IPS-NIHi7 (cell line): ENCODE data around the gene GABRA4.

Experiments
- DNase-seq: peaks from one replicate; pipeline ENCODE4 v3.0.0; 2012; ENCODE audit warnings: mixed read lengths; ENCODE audit errors: extremely low spot score

GABRA4 gene

DNA sequence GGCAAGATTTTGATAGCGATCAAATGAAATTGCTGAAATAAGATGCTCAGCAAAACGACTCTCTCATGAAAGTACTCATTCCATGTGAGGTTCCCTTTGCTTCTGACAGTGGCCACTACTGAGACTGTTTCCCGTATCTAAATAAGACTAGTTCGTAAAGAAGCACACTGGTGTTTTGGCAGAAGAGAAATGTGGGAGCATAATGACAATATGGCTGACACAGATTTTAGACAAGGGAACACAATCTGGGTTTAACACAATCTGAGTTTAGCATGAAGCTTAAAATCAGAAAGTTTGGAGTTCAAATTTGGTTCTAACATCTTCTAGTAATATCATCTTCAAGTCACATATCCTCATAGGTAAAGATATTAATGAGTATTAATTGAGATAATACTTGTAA lies 13.7 kb downstream of the GABRA4 start:
- no peak for DNase-seq

- DNase-seq = no peak
Observed at GRCh38 chr4:46979283-46979682, 14.1 kb downstream of the GABRA4 start.

DNA sequence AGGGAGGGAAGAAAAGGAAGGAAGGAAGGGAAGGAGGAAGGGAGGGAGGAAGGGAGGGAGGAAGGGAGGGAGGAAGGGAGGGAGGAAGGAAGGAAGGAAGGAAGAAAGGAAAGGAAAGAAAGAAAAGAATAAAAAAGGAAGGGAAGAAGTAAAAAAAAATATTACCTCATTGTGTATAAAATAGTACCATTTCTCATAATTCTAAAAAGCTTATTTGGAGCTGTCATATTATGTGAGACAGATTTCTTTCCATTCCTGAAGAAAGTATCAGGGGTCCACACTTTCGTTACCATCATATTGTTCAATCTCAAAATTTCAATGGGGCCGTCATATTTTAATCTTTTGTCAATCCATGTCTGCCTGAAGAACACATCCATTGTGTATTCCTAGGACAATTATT lies 16.1 kb downstream of the GABRA4 start:
- no peak for DNase-seq

DNA sequence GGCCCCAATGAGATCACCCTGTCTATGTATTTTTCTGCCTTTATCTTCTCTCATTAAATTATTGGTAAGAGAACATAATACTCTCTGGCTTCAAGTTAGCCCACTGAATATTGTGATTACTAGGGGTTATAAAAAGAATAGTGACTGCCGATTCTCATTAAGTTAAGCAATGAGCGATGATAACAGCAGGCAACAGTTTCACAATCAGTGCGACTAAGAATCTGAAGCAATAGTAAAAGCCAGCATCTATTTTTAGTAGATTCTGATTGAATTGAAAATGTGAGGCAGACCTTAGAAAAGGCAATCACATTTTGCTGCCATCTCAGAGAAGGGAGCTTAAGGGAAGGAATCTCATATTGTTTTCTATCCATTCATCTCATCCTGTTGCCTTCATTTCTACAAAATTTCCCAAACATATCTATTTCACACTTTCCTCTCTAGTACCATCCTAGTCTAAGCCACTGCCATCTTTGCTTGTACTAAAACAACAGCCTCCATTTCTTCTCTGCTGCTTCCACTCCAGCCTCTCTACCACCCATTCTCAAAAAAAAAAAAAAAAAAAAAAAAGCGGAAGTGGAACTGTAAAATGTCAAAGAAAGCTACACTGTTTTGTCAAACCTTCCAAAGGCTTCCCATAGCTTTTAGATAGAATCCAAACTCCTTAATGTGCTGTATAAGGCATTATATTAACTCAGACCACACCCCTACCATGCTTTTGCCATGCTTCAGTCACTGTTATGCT lies 17.4 kb downstream of the GABRA4 start:
- DNase-seq = no peak

DNA sequence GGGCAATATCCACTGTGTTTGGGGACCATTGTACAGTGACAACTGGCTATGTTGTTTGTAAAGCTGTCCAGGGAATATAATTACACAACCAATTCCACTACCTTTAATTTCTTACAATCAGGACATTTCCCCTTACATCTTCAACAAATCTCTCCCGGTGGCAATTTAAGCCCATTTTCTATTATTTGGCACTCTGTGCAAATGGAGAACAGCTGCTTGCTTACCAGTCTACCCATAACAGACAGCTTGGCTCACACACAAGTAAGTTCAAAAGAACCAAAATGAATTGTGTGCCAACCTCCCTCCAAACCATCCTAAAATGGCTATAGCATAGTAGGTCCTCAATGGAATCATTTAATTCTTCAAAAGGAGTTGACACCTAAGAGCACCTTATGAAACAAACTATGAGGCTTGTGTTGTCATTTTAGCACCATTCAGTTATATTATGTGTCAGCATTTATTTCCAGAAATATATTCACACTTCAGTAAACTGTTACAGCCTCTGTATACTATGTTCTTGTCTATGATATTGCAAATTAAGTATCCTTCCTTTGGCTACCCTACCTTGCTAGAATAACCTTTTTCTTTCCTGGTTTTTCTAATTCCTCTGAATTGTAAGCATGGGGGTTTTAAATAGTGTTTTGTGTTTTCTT lies 18.4 kb downstream of the GABRA4 start:
- DNase-seq = no peak

DNA sequence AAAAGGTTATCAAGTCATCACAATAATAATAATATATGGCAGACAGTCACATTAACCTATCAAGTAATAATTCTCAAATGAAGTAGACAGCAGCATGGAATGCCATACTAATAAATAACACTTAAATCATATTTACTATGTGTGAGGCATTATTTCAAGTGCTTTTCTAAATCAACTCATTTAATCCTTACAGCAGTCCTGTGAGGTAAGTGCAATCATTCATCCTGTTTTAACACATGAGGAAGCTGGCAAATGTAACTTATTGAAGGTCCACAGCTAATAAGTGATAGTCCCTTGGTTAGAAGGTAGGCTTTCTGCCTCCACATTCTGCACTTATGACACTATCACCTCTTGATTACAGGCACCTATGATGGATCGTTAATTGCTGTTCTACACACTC lies 24.5 kb downstream of the GABRA4 start:
- DNase-seq = no peak

DNA sequence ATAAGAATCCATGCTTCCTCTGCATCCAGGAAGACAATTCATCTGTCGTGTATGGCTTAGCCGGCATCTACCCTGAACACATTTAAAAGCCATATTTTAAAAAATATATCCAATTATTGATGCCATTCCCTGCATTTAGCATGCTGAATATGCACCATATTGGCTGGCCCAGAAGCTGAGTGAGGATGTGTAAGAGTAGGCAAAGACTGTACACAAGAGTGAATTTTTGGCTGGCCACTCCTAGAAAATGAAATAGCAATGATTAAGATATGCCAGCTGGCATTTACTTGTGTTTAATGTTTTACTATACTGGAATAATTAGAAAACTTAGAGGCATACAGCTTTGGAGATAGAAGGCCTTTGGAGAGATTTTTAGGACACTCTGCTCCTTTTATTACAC lies 25.8 kb downstream of the GABRA4 start:
- DNase-seq = no peak

- DNase-seq = no peak
Observed at GRCh38 chr4:46958742-46959488, 34.5 kb downstream of the GABRA4 start.

DNA sequence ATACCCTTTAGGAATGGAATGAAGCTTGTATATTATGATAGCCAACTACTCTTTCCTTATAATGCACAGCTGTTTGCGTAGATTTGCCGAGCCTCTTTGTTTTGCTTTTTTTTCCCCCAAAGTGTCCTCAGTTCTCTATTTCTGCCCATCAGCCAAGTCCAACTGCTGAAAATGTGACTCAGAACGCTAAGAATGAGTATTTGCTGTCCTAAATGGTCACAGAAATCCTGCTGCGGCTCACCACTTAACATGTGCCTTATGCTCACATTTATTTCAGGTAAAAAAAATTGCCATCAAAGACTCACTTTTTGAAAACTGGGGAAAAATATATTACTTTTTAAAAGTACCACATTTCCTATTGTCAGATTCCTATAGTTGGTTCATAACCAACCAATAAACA lies 36.9 kb downstream of the GABRA4 start:
- DNase-seq = no peak

DNA sequence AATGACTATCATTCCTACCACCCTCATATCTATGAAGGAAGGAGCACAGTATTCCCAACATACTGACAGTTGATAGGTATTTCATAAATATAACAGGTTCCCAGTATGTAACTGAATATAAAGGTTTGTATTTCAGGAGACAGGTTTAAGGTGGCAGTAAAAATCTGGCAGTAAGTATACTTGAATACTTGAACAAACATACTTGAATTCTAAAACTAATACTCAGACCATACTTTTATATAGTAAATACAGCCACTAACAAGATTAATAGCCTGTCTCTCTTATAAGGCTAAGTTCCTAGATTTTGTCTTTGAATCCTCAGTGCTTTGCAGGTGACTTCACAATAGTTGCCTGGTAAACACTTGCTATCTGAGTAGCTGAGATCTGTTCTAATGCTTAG lies 37.8 kb downstream of the GABRA4 start:
- DNase-seq = no peak

- DNase-seq = no peak
Observed at GRCh38 chr4:46954643-46955042, 38.7 kb downstream of the GABRA4 start.

DNA sequence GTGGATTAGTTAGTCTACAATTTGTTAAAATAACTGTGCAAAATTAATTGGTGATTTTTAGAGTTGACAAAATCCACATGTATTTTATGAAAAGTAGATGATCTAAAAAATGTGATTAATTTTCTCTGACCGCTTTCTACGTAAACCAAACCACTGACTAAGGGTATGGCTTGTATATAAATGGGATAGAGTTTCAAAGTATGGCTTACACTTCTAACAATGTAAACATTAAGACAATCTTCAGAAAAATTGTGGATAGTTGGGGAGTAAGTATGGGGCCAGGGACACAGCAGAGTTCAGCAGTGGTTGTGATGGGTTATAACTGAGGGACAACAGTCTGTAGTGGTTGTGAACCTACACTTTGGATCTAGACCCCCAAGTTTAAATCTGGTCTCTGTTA lies 39.8 kb downstream of the GABRA4 start:
- no peak for DNase-seq

DNA sequence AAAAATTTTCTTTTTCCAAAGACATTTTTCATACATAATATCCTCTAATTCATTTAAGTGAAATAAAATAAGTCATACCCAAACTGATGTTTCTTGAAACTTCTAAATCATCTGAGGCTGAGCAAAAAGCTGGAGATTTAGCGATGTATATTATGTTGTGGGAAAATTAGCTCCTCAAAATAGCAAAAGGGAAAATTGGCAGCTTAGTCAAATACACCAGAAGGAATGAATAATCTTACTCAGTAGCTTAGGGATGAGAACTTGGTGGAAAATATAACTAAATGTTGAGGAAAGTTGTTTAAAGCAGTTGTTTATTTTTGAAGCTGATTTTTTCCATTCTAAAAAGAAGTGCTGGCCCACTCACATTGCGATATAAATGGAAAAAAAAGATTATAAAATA lies 40.9 kb downstream of the GABRA4 start:
- DNase-seq = no peak

- DNase-seq = no peak
Observed at GRCh38 chr4:46950826-46951225, 42.6 kb downstream of the GABRA4 start.

DNA sequence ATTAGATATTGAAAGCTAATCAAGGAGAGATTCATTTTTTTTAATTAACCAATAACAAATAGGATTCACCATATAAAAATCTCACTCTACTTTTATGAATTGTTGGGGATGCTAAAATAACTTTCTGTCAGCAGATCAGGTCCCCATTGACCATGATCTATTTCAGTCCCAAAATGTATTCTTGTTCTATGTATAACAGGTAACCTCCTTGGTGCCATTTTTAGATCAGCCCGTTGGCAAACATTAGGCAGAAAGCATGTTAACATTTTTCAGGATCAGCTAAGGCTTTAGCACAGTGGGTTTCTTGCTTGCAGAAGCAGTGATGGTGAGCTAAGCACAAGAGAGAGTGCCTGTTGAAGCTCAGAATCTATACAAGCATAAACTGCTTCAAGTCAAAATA lies 43.6 kb downstream of the GABRA4 start:
- no peak for DNase-seq

GRCh38 chr4:46947541-46947940 lies 45.8 kb downstream of the GABRA4 start:
- no peak for DNase-seq

- DNase-seq = no peak
Observed at GRCh38 chr4:46946919-46947536, 46.4 kb downstream of the GABRA4 start.

DNA sequence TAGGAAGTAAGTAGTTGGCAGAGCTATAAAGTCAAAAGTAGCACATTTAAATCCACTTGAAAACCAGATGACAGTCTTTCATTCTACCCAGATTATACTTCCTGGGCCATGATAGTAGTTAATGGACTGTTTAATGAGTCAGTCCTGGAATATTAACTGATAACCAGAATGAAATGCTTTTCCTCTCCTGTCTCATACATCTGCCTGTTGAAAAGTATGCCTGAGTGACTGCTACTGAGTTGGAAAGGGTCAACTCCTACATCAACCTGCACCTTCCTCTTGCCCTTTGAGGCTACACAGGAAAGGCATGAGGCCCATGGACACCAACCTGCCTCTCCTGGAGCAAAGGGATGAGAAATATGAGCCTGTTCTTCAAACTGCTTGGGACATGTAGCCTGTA lies 48.3 kb downstream of the GABRA4 start:
- DNase-seq = no peak

DNA sequence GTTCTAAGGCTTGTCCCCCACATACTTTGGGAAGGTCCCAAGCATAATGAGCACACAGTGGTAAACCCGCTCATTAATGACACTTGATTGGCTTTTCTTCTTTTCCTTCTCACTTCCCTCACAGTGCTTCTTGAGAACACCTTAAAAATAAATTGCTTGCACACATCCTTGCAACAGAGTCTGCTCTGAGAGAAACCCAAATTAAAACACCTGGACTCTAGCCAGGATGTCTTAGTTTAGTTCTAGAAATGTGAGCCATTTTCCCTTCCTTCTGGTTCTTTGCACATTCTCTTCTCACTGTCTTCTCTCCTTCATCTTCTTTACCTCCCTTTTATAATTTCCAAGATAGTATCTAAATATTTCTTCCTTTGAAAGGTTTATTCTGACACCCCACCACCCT lies 49.0 kb downstream of the GABRA4 start:
- no peak for DNase-seq

DNA sequence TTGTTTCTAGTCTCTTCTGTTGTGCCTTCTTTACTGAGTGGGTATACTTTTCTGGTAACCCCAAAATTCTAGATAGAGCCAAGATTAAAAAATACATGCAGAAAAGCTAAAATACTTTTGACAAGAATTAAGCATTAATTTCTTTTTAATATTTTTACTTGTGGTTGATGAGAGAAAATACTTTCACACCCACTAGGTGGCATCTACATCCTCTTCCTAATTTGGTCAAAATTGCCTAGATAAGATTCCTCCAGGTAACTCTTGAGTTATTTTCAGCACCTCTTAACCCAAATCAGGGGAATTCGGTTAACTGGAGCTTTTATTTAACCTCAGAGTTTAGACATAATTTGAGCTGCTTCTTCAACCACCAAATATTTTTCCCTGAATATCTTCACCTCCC lies 55.9 kb downstream of the GABRA4 start:
- no peak for DNase-seq

- no peak for DNase-seq
Observed at GRCh38 chr4:46934726-46935125, 58.7 kb downstream of the GABRA4 start.

DNA sequence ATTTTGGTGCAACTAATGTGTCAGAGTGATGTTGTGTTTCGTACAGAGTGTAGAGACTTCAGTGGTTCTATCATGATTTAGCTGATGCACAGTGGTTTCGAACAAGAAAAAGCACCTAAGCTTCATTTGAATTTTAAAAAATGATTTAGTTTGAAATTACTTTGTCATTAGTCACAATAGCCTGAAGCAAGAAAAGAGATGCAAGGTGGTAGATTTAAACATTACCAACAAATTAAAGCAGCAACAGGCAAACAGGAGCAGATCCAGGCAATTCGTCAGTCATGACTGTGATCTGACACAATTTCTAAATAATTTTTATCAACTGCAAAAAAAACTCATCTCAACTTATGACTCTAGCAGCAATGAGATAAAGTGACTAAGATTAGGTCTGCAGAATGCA lies 59.7 kb downstream of the GABRA4 start:
- DNase-seq = no peak

- DNase-seq = no peak
Observed at GRCh38 chr4:46931981-46932380, 61.4 kb downstream of the GABRA4 start.
